GM12874 (cell line): ENCODE measurements around the gene CABS1.

ENCODE experiments used
- CTCF ChIP-seq: IDR thresholded peaks from 2 replicates; pipeline ENCODE4 v1.5.1; 2011; ENCODE audit warnings: low read depth, mild to moderate bottlenecking, control low read depth, low read length, moderate library complexity; ENCODE audit not compliant: insufficient read depth

CABS1 gene

GRCh38 chr4:70305601-70306000 is 29.2 kb upstream of the CABS1 start:
- no peak for TF ChIP-seq CTCF

GRCh38 chr4:70306076-70306475 is 28.7 kb upstream of the CABS1 start:
- TF ChIP-seq CTCF, result no peak

GRCh38 chr4:70313736-70314135 is 21.0 kb upstream of the CABS1 start:
- TF ChIP-seq CTCF, result no peak

GRCh38 chr4:70315928-70316327 is 18.9 kb upstream of the CABS1 start:
- TF ChIP-seq CTCF, result peak; percentile 46

GRCh38 chr4:70326052-70326451 is 8.7 kb upstream of the CABS1 start:
- no peak for TF ChIP-seq CTCF

GRCh38 chr4:70336043-70336442 is 1.3 kb downstream of the CABS1 start:
- TF ChIP-seq CTCF, result no peak

- no peak for TF ChIP-seq CTCF
These were observed 3.2 kb downstream of the CABS1 start for GRCh38 chr4:70337886-70338420.
